Endothelial cell (in vitro differentiated cells): ENCODE results near the gene ARVCF. TPM values are rescaled to one million over a fixed set of nuclear protein-coding genes. Genes with fewer than 3 reads are reported as not detected.

Source experiments
- DNase-seq: peaks from one replicate; pipeline ENCODE4 v3.0.0; 2021; ENCODE audit warnings: low spot score
- H3K27ac Mint-ChIP-seq: one replicate; pipeline ENCODE4 v1.8.0; 2021; ENCODE audit warnings: mixed read lengths, inconsistent platforms; ENCODE audit not compliant: unreplicated experiment
- H3K27me3 Mint-ChIP-seq: one replicate; pipeline ENCODE4 v1.8.0; 2021; ENCODE audit warnings: mild to moderate bottlenecking, moderate library complexity, mixed read lengths, inconsistent platforms; ENCODE audit not compliant: unreplicated experiment
- H3K36me3 Mint-ChIP-seq: one replicate; pipeline ENCODE4 v1.8.0; 2021; ENCODE audit warnings: mild to moderate bottlenecking, low read depth, mixed read lengths, inconsistent platforms; ENCODE audit not compliant: unreplicated experiment
- H3K4me1 Mint-ChIP-seq: one replicate; pipeline ENCODE4 v1.8.0; 2021; ENCODE audit warnings: mild to moderate bottlenecking, mixed read lengths, inconsistent platforms; ENCODE audit not compliant: unreplicated experiment
- H3K4me3 Mint-ChIP-seq: one replicate; pipeline ENCODE4 v1.8.0; 2021; ENCODE audit warnings: mild to moderate bottlenecking, mixed read lengths, inconsistent platforms; ENCODE audit not compliant: unreplicated experiment
- H3K9me3 Mint-ChIP-seq: one replicate; pipeline ENCODE4 v1.8.0; 2021; ENCODE audit warnings: mixed read lengths, inconsistent platforms; ENCODE audit not compliant: unreplicated experiment
- CTCF ChIP-seq: fragments of 200-600 bp; sonication (generic); IDR thresholded peaks from one replicate; pipeline ENCODE4 v1.5.0; 2021; ENCODE audit warnings: antibody characterized with exemption; ENCODE audit not compliant: unreplicated experiment
- total RNA-seq: library from RNA; stranded (reverse); fragmentation: NEBNext Ultra II Directional; extraction: Animal tissue kit (Norgen Biotek cat#: 25700); gene quantifications from one replicate; pipeline ENCODE4 v1.2.1, GENCODE V29; 2021; ENCODE audit not compliant: unreplicated experiment

ARVCF gene
- total RNA-seq, 1 donor from 2014 or later, result 67.3 TPM

GRCh38 chr22:20056161-20056560 lies 39.5 kb upstream of the ARVCF start:
- DNase-seq, result no peak
- no peaks in the 10 kb centered on the region for H3K27me3 Mint-ChIP-seq
- H3K9me3 Mint-ChIP-seq, result no peaks in the 10 kb centered on the region
- no peak for TF ChIP-seq CTCF
- peaks cover 4% of the 10 kb centered on the region for H3K36me3 Mint-ChIP-seq
- H3K27ac Mint-ChIP-seq, result no peak overlapping the region
- no peak overlapping the region for H3K4me3 Mint-ChIP-seq
- H3K4me1 Mint-ChIP-seq, result no peaks in the 10 kb centered on the region

- Mint-ChIP-seq H3K4me3 (no peak overlapping the region), H3K9me3 (no peaks in the 10 kb centered on the region), H3K36me3 (peaks cover 4% of the 10 kb centered on the region), H3K27ac (no peak overlapping the region), H3K4me1 (no peaks in the 10 kb centered on the region), H3K27me3 (no peaks in the 10 kb centered on the region)
- DNase-seq, result no peak
- no peak for TF ChIP-seq CTCF
These were observed 39.0 kb upstream of the ARVCF start for GRCh38 chr22:20055654-20056053.

GRCh38 chr22:20055144-20055543 lies 38.5 kb upstream of the ARVCF start:
- TF ChIP-seq CTCF, result no peak
- H3K4me1 Mint-ChIP-seq, result no peaks in the 10 kb centered on the region
- DNase-seq, result no peak
- H3K9me3 Mint-ChIP-seq, result no peaks in the 10 kb centered on the region
- H3K36me3 Mint-ChIP-seq, result peaks cover 4% of the 10 kb centered on the region
- H3K27ac Mint-ChIP-seq, result no peak overlapping the region
- H3K4me3 Mint-ChIP-seq, result no peak overlapping the region
- no peaks in the 10 kb centered on the region for H3K27me3 Mint-ChIP-seq

GRCh38 chr22:20054485-20054884 lies 37.9 kb upstream of the ARVCF start:
- peaks cover 4% of the 10 kb centered on the region for H3K36me3 Mint-ChIP-seq
- no peak for DNase-seq
- no peaks in the 10 kb centered on the region for H3K27me3 Mint-ChIP-seq
- no peak overlapping the region for H3K27ac Mint-ChIP-seq
- no peaks in the 10 kb centered on the region for H3K4me1 Mint-ChIP-seq
- no peaks in the 10 kb centered on the region for H3K9me3 Mint-ChIP-seq
- no peak overlapping the region for H3K4me3 Mint-ChIP-seq
- TF ChIP-seq CTCF, result no peak

- no peak for DNase-seq
- Mint-ChIP-seq H3K27me3 (no peaks in the 10 kb centered on the region), H3K9me3 (no peaks in the 10 kb centered on the region), H3K36me3 (peaks cover 6% of the 10 kb centered on the region), H3K4me3 (no peak overlapping the region), H3K27ac (no peak overlapping the region), H3K4me1 (no peaks in the 10 kb centered on the region)
- TF ChIP-seq CTCF, result no peak
These were observed 37.4 kb upstream of the ARVCF start for GRCh38 chr22:20054034-20054427.
